ENCODE data around the gene CRLF3.

- TF ChIP-seq POLR2A (IDR thresholded peaks at IDR 0.05; ENCODE audit: low read depth), result no peak
- no peak for TF ChIP-seq CTCF (IDR thresholded peaks at IDR 0.05)
Measured at GRCh38 chr17:30869005-30869404, 44.5 kb upstream of the CRLF3 start.
